IPS-15b (cell line): ENCODE results near the gene SPATC1L.

Experiments
- H3K27me3 ChIP-seq: one replicate; pipeline ENCODE4 v1.6.1; 2013; ENCODE audit warnings: low read length; ENCODE audit not compliant: control insufficient read depth, insufficient read depth
- H3K36me3 ChIP-seq: one replicate; pipeline ENCODE4 v1.6.1; 2013; ENCODE audit warnings: low read length; ENCODE audit not compliant: control insufficient read depth, insufficient read depth
- H3K4me1 ChIP-seq: one replicate; pipeline ENCODE4 v1.6.1; 2013; ENCODE audit warnings: mild to moderate bottlenecking, low read length; ENCODE audit not compliant: control insufficient read depth, insufficient read depth
- H3K4me3 ChIP-seq: one replicate; pipeline ENCODE4 v1.5.1; 2013; ENCODE audit warnings: low read depth, low read length
- H3K9ac ChIP-seq: one replicate; pipeline ENCODE4 v1.6.1; 2013; ENCODE audit warnings: low read depth, mild to moderate bottlenecking, low read length
- H3K9me3 ChIP-seq: one replicate; pipeline ENCODE4 v1.6.1; 2013; ENCODE audit warnings: mild to moderate bottlenecking, low read length; ENCODE audit not compliant: control insufficient read depth, insufficient read depth

Gene SPATC1L

DNA sequence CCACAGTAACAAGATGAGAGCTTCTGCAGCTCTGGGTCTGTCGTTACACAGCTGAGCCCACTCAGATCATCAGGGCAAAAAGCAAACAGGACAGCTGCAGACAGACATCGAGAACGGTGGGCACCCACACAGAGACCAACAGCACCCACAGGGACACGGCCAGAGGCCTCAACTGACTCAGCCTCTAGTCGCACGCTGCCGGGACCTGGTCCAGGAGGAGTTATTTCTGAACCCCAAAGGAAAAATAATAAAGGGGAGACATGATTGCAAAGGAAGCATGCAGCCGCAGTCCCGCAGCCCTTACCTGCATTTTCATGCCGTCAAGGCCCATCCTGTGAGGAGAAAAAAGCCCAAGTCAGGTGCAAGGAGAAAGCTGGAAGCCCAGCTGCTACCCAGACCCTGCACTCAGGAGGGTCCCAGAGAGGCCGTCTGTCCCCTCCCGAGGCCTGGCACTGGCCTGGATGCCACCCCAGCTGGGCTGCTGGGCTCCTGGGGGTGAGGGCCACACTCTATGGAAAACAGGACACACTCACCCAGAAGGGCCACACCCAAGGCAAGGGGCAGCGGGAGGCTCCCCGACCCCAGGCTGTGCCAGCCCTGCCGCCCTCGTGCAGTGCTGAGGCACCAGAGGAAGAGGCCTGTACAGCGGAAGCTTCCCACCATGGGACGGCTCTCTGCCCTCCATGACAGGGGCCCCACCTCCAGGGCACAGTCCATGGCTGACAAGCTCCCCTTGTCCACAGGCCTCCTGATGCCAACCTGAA, 28.6 kb upstream of the SPATC1L start:
- H3K4me3 ChIP-seq, result no peak overlapping the region
- no peaks in the 10 kb centered on the region for H3K9me3 ChIP-seq
- H3K27me3 ChIP-seq, result no peaks in the 10 kb centered on the region
- H3K4me1 ChIP-seq, result no peaks in the 10 kb centered on the region
- peaks cover 49% of the 10 kb centered on the region for H3K36me3 ChIP-seq
- H3K9ac ChIP-seq, result no peak overlapping the region

GRCh38 chr21:46211786-46212720, 27.8 kb upstream of the SPATC1L start:
- H3K36me3 ChIP-seq, result peaks cover 55% of the 10 kb centered on the region
- no peaks in the 10 kb centered on the region for H3K4me1 ChIP-seq
- no peaks in the 10 kb centered on the region for H3K27me3 ChIP-seq
- H3K9ac ChIP-seq, result no peak overlapping the region
- H3K9me3 ChIP-seq, result no peaks in the 10 kb centered on the region
- H3K4me3 ChIP-seq, result no peak overlapping the region

DNA sequence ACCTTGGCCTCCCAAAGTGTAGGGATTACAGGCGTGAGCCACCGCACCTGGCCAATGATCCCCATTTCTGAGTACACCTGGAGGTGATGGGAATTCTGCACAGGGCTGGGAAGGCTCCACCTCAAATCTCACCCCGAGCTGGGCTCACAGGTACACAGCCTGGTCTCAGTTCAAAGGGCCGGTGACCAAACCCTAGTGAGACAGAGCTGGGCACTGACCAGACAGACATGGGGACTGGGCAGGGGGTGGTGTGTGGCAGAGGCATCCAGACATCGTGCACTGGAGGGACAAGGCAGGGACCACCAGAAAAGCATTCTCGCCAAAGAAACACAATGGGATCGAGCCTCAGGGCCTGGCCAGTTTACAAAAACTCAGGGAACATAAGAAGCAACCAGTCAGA, 27.1 kb upstream of the SPATC1L start:
- Histone ChIP-seq H3K36me3 (peaks cover 61% of the 10 kb centered on the region), H3K4me3 (no peak overlapping the region), H3K4me1 (no peaks in the 10 kb centered on the region)

GRCh38 chr21:46210378-46211136, 26.3 kb upstream of the SPATC1L start:
- H3K36me3 ChIP-seq, result peaks cover 66% of the 10 kb centered on the region
- H3K27me3 ChIP-seq, result no peaks in the 10 kb centered on the region
- no peak overlapping the region for H3K4me3 ChIP-seq
- no peaks in the 10 kb centered on the region for H3K9me3 ChIP-seq
- H3K4me1 ChIP-seq, result no peaks in the 10 kb centered on the region
- H3K9ac ChIP-seq, result no peak overlapping the region

More for the DNA sequence above, 27.1 kb upstream of the SPATC1L start:
- no peaks in the 10 kb centered on the region for H3K27me3 ChIP-seq
- H3K9ac ChIP-seq, result no peak overlapping the region
- H3K9me3 ChIP-seq, result no peaks in the 10 kb centered on the region

DNA sequence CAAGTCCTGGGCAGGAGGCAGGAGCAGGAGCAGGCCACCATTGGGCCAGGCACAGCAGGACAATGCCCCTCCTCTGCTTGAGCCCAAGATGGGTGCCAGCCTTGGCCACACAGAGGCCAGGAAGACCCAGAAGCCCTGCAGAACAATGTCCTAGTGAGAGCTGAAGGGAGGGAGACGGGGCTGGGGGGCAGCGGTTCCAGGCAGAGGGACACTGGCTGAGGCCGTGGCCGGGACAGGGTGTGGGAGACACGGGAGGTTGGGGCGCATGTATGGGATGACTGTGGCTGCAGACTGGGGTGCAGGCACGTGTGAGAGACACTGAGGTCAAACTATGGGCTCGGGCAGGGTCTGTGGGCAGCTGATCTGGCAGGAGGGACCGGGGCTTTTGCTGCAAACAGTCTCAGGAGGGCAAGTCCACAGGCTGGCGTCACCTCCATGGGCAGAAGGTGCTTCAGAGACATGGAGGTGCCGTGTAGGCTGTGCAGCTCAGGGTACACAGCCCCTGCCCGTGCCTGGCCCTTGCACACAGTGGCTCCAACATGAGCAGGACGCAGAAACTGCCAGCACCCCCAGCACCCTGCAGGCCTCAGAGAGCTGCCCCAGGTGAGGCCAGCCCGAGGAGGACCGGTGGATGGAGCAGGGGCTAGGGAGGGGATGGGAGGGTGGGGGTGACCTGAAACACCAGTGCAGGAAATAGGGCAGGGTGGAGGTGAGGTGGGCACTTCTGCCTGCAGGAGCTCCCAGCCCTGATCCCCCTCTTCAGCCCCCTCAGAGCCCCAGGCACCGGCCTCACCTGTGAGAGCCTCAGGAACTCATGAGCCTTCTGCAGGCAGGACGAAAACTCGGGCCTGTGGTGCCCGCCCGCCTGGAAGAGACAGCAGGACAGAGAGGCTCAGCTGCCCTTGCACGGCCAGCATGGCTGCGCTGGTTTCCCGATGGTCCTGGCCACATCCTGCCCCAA, 24.8 kb upstream of the SPATC1L start:
- no peaks in the 10 kb centered on the region for H3K9me3 ChIP-seq
- no peak overlapping the region for H3K9ac ChIP-seq
- no peak overlapping the region for H3K4me3 ChIP-seq
- no peaks in the 10 kb centered on the region for H3K4me1 ChIP-seq
- peaks cover 68% of the 10 kb centered on the region for H3K36me3 ChIP-seq
- H3K27me3 ChIP-seq, result no peaks in the 10 kb centered on the region

- Histone ChIP-seq H3K27me3 (no peaks in the 10 kb centered on the region), H3K9me3 (no peaks in the 10 kb centered on the region), H3K36me3 (peaks cover 59% of the 10 kb centered on the region), H3K9ac (no peak overlapping the region), H3K4me3 (no peak overlapping the region), H3K4me1 (no peaks in the 10 kb centered on the region)
These were observed 23.8 kb upstream of the SPATC1L start for GRCh38 chr21:46207920-46208591.

GRCh38 chr21:46207006-46207919, 23.0 kb upstream of the SPATC1L start:
- Histone ChIP-seq H3K4me3 (no peak overlapping the region), H3K36me3 (peaks cover 57% of the 10 kb centered on the region), H3K9ac (no peak overlapping the region), H3K9me3 (no peaks in the 10 kb centered on the region), H3K27me3 (no peaks in the 10 kb centered on the region), H3K4me1 (no peaks in the 10 kb centered on the region)

GRCh38 chr21:46206163-46207005, 22.1 kb upstream of the SPATC1L start:
- Histone ChIP-seq H3K9ac (no peak overlapping the region), H3K4me1 (no peaks in the 10 kb centered on the region), H3K27me3 (no peaks in the 10 kb centered on the region), H3K9me3 (no peaks in the 10 kb centered on the region), H3K36me3 (peaks cover 53% of the 10 kb centered on the region), H3K4me3 (no peak overlapping the region)

- H3K4me3 ChIP-seq, result no peak overlapping the region
- H3K27me3 ChIP-seq, result no peaks in the 10 kb centered on the region
- no peaks in the 10 kb centered on the region for H3K4me1 ChIP-seq
- H3K9ac ChIP-seq, result no peak overlapping the region
- H3K9me3 ChIP-seq, result no peaks in the 10 kb centered on the region
- H3K36me3 ChIP-seq, result peaks cover 51% of the 10 kb centered on the region
These were observed 21.5 kb upstream of the SPATC1L start for GRCh38 chr21:46205766-46206162.
